GM19240 (cell line): Measurements from ENCODE around the gene DOCK4.

Experiments used
- DNase-seq: peaks from one replicate; pipeline ENCODE4 v3.0.0; 2011; ENCODE audit warnings: low spot score; ENCODE audit not compliant: insufficient read length

DOCK4 gene

DNA sequence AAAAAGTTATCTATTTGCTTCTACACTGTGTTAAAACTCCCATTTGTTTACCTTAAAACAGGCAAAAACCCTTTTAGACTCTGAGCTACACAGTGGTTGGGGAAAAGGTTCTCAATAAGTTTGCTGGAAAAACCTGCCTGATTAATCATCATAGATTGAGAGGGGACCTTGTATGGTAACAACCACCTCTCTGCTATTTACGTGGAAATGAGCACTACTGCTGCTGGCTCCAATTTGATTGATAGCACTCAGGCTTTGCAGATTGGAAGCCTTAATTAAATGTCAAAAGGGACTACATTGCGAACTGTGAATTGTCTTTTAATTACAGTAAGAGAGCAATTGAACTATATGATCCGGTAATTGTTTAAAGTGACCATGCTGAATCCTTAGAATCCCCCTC, 525.0 kb downstream of the DOCK4 start:
- DNase-seq = no peak

- no peak for DNase-seq
These were observed 527.2 kb downstream of the DOCK4 start for GRCh38 chr7:111678986-111679385.

- DNase-seq = no peak
These were observed 527.9 kb downstream of the DOCK4 start for GRCh38 chr7:111678281-111678680.

DNA sequence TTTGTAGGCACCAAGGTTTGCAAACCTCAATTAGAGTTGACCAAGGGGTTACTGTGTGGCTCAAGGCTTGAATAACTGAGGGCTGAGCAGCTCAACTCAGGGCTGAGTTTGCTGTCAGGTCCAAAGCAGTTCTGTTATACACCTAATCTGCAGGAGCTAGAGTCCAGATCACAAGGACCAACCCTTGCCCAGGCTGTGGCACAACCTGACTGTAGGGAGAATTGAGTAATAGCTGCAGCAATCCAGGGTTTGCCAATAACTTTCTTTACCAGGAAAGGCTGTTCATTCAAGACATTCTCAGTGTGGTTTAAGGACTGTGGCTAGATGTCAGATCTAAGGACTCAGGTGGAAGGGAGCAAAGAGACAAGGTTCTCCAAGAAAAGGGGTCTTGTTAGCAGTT, 528.4 kb downstream of the DOCK4 start:
- DNase-seq = no peak

- DNase-seq = no peak
These were observed 529.4 kb downstream of the DOCK4 start for GRCh38 chr7:111676811-111677210.
